Activated naive CD8-positive, alpha-beta T cell treated with anti-CD3 and anti-CD28 coated beads for 36 hours (primary cell): ENCODE results near the gene ARHGEF28. TPM values are rescaled to one million over a fixed set of nuclear protein-coding genes. Genes with fewer than 3 reads are reported as not detected.

Source experiments
- DNase-seq: peaks from one replicate; pipeline ENCODE4 v3.0.0; 2021
- H3K27ac Mint-ChIP-seq: one replicate; pipeline ENCODE4 v1.8.0; 2022; ENCODE audit warnings: mild to moderate bottlenecking, moderate library complexity, mixed read lengths
- H3K27me3 Mint-ChIP-seq: one replicate; pipeline ENCODE4 v1.8.0; 2022; ENCODE audit warnings: mild to moderate bottlenecking, mixed read lengths
- H3K36me3 Mint-ChIP-seq: one replicate; pipeline ENCODE4 v1.8.0; 2021; ENCODE audit warnings: mild to moderate bottlenecking, mixed read lengths
- H3K4me1 Mint-ChIP-seq: one replicate; pipeline ENCODE4 v1.8.0; 2021; ENCODE audit warnings: mixed read lengths
- H3K4me3 Mint-ChIP-seq: one replicate; pipeline ENCODE4 v1.8.0; 2022; ENCODE audit warnings: mild to moderate bottlenecking, moderate library complexity, mixed read lengths
- H3K9me3 Mint-ChIP-seq: one replicate; pipeline ENCODE4 v1.8.0; 2022; ENCODE audit warnings: mixed read lengths
- total RNA-seq, 2 experiments: library from RNA; stranded (reverse); gene quantifications; one replicate each; pipeline ENCODE4 v1.2.3, GENCODE V29; 2021

The ARHGEF28 gene
- total RNA-seq, 2 experiments from 2014 or later, result not detected

DNA sequence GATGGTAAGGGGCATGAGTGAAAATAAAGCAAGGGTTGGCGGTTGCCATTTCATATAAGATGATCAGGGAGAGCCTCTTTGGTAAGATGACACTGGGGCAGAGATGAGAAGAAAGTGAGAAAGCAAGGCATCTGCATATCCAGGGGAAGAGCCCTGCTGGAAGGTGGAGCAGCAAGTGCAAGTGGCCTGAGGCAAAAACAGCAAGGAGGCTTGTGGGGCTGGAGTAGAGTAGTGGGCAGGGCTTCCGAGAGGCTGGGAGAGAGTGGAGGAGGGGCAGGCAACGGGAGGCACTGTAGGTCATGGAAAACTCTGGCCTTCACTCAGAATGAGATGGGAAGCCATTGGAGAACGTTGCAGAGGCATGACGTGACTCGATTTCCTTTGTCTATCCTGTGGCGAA lies 199.2 kb downstream of the ARHGEF28 start:
- peaks cover 12% of the 10 kb centered on the region for H3K27me3 Mint-ChIP-seq
- H3K4me3 Mint-ChIP-seq, result no peak overlapping the region
- no peaks in the 10 kb centered on the region for H3K36me3 Mint-ChIP-seq
- no peak overlapping the region for H3K27ac Mint-ChIP-seq
- no peaks in the 10 kb centered on the region for H3K4me1 Mint-ChIP-seq
- H3K9me3 Mint-ChIP-seq, result no peaks in the 10 kb centered on the region
- no peak for DNase-seq

DNA sequence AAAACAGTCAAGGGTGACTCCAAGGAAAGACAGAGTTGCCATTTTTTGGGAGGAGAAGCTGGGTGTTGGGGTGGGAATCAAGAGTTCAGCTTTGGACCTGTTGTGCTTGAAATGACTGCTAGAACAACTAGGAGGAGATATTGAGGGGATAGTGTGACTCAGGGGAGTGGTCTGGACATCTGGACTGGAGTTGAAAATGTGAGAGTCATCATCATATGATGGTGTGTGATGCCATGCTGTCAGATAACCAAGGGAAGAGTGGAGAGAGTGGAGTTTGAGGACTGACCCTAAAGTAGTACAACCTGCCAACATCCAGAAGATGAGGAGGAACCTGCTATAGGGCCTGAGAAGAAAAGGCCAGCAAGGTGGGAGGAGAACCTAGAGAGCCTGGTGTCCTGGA lies 199.7 kb downstream of the ARHGEF28 start:
- Mint-ChIP-seq H3K27me3 (peaks cover 13% of the 10 kb centered on the region), H3K9me3 (no peaks in the 10 kb centered on the region), H3K4me1 (no peaks in the 10 kb centered on the region), H3K4me3 (no peak overlapping the region), H3K27ac (no peak overlapping the region), H3K36me3 (no peaks in the 10 kb centered on the region)
- no peak for DNase-seq

DNA sequence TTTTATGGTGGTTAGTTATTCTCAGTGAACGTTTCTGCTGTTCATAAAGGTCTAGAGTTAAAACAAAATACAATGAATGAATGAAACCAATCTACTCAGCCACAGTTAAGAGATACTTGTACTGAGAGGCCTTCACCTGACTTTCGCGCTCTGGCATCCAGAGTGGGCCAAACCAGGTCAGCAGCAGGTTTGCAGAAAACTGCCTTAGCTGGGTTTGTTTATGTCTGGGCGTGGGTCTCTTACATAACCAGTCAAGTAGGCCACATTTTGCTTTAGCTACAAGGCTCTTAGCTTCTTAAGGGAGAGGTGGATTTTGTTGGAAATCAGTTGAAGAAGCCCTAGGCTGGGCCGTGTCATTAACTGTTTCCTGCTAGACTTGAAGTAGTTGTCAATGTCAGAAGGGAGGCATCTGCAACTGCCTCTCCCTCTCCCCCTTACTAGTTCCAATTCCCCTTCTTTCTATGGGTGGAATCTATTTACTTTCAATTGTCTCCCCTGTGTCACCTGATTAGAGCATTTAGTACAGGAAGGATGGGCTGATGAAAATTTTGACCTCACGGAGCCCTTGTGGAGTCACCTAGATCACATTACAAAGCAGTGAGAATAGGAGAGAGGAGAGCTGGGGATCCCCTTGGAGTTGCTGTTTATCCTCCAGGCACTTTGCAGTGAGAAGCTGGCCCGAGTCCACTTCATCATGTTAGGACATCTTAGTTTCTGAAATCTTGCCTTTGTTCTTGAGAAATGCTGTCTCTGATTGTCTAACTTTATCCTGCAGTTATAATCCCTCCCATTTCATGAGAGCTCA lies 200.5 kb downstream of the ARHGEF28 start:
- Mint-ChIP-seq H3K27me3 (peaks cover 13% of the 10 kb centered on the region), H3K36me3 (no peaks in the 10 kb centered on the region), H3K4me1 (no peaks in the 10 kb centered on the region), H3K9me3 (no peaks in the 10 kb centered on the region), H3K4me3 (no peak overlapping the region), H3K27ac (no peak overlapping the region)
- DNase-seq, result no peak

DNA sequence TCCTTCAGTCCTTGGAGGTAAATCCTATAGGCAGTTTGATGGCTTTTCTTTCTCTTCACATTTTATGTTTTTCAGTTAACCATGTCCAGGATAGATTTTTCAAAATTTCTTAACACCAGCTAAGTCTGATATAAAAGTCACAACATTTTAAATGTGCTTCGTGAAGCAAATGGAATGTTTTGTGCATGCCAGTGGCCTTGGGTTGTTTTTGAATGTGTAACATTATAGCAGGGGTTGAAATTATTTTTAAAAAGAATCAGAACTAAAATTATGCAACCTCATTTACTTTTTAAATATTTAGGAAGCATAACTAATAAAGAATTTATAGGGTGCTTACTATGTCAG lies 201.1 kb downstream of the ARHGEF28 start:
- no peak overlapping the region for H3K4me3 Mint-ChIP-seq
- H3K4me1 Mint-ChIP-seq, result no peaks in the 10 kb centered on the region
- H3K27me3 Mint-ChIP-seq, result peaks cover 13% of the 10 kb centered on the region
- H3K9me3 Mint-ChIP-seq, result no peaks in the 10 kb centered on the region
- H3K36me3 Mint-ChIP-seq, result no peaks in the 10 kb centered on the region
- no peak overlapping the region for H3K27ac Mint-ChIP-seq
- DNase-seq, result no peak

DNA sequence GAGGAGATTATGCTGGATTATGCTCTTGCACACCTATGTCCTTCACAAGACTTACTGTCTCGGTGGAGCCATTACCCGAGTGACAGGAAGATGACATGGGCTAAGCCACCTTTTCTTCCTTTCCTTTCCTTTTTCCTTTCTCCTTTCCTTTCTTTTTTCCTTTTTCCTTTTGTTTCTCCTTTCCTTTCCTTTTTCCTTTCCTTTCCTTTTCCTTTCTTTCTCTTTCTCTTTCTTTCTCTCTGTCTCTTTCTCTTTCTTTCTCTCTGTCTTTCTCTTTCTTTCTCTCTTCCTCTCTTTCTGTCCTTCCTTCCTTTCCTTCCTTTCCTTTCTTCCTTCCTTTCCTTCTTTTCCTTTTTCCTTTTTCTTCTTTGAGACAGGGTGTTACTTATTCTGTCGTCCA lies 202.5 kb downstream of the ARHGEF28 start:
- Mint-ChIP-seq H3K27ac (no peak overlapping the region), H3K4me3 (no peak overlapping the region), H3K4me1 (no peaks in the 10 kb centered on the region), H3K27me3 (peaks cover 13% of the 10 kb centered on the region), H3K36me3 (no peaks in the 10 kb centered on the region), H3K9me3 (no peaks in the 10 kb centered on the region)
- no peak for DNase-seq

DNA sequence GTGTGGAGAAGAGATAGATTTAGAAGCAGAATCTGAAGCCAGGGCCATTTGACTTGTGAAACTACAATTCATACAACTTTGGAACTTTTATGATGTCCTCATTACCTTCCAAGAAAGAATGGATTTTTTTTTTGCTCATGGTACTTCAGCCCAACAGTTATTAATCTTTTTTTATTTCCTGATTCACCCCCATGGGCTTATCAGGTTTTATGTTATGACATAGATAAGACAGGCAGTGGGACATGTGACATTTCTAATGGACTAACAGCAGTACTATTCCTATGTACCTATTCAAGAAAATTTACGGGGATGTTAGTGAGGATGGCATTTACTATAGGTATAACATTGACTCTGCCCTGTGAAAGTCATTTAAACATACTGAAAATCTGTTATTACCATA lies 204.7 kb downstream of the ARHGEF28 start:
- DNase-seq, result no peak
- Mint-ChIP-seq H3K27ac (no peak overlapping the region), H3K4me1 (no peaks in the 10 kb centered on the region), H3K9me3 (no peaks in the 10 kb centered on the region), H3K4me3 (no peak overlapping the region), H3K36me3 (no peaks in the 10 kb centered on the region), H3K27me3 (peaks cover 17% of the 10 kb centered on the region)

DNA sequence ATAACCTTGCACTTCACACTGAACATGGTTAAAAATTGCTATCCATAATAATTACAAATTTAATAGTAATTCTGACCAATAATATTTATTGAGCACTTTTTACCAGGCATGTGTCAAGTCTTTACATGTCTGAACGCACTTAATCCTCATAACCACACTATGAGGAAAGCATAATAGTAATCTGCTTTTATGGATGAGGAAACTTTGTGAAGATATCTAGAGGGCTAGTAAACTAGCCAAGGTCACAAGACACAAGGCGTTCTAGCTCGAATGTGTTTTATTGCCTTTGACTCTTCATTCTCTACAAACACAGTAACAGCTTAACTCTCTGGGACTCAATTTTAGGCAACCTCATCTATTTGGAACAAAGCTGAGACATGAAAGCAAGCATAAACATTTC lies 205.1 kb downstream of the ARHGEF28 start:
- no peak overlapping the region for H3K4me3 Mint-ChIP-seq
- no peaks in the 10 kb centered on the region for H3K4me1 Mint-ChIP-seq
- no peak overlapping the region for H3K27ac Mint-ChIP-seq
- DNase-seq, result no peak
- H3K36me3 Mint-ChIP-seq, result no peaks in the 10 kb centered on the region
- no peaks in the 10 kb centered on the region for H3K9me3 Mint-ChIP-seq
- H3K27me3 Mint-ChIP-seq, result peaks cover 21% of the 10 kb centered on the region

DNA sequence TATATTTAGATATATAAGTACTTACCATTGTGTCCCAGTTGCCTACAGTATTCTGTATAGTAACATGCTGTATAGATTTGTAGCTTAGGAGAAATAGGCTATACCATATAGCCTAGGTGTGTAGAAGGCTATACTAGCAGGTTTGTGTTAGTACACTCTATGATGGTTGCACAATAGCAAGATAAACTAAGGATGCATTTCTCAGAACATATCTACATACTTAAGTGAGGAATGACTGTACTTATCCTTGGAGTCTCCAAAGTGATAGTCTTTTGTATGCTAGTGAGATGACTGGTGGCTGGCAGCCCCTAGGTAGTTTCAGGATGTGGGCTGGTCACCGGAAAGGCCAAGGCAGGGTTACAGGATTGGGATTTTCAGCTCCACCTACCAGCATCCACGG lies 208.7 kb downstream of the ARHGEF28 start:
- Mint-ChIP-seq H3K4me3 (no peak overlapping the region), H3K27me3 (peaks cover 35% of the 10 kb centered on the region), H3K36me3 (no peaks in the 10 kb centered on the region), H3K4me1 (no peaks in the 10 kb centered on the region), H3K27ac (no peak overlapping the region), H3K9me3 (no peaks in the 10 kb centered on the region)
- no peak for DNase-seq

DNA sequence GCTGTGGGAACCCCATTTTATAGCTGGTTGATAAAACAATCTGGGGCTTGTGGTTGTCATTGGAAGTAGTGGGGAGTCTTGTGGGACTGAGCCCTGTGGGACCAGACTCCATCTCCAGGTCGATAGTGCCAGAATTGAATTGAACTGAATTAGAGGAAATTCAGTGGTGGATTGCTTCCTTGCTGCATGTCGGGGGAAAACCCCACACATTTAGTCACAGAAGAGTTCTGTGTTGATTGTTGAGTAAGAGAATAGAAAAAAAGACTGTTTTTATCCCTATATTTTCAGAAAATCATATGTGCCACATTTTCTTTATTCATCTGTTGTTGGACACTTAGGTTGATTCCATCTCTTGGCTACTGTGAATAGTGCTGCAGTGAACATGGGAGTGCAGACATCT lies 209.7 kb downstream of the ARHGEF28 start:
- DNase-seq, result no peak
- Mint-ChIP-seq H3K36me3 (no peaks in the 10 kb centered on the region), H3K4me3 (no peak overlapping the region), H3K9me3 (no peaks in the 10 kb centered on the region), H3K4me1 (no peaks in the 10 kb centered on the region), H3K27me3 (peaks cover 30% of the 10 kb centered on the region), H3K27ac (no peak overlapping the region)

DNA sequence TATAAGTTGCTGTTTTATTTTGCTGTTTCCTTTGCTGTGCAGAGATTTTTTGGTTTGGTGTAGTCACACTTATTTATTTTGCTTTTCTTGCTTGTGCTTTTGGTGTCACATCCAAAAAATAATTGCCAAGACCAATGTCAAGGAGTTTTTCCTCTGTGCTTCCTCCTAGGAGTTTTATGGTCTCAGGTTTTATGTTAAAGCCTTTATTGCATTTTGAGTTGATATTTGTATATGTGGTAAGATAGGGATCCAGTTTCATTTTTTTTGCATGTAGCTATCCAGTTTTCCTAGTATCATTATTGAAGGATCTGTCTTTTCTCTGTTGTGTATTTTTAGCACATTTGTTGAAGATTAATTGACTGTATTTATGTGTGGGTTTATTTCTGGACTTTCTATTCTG lies 210.6 kb downstream of the ARHGEF28 start:
- Mint-ChIP-seq H3K9me3 (no peaks in the 10 kb centered on the region), H3K27me3 (peaks cover 30% of the 10 kb centered on the region), H3K27ac (no peak overlapping the region), H3K4me3 (no peak overlapping the region), H3K4me1 (no peaks in the 10 kb centered on the region), H3K36me3 (no peaks in the 10 kb centered on the region)
- DNase-seq, result no peak

DNA sequence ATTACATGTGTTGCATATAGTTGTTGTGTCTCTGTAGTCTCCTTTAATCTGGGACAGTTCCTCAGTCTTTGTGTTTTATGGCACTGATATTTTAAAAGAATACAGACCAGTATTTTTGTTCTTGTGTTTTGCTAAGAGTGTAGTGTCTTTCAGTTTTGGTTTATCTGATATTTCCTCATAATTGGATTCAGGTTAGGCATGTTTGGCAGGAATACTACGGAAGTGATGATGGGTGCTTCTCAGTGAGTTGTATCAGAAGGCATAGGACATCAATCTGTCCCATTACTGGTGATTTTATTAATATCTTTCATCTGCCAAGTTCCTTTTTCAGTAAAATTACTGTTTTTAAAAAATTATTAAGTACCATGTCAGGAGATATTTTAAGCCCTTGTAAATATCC lies 212.9 kb downstream of the ARHGEF28 start:
- no peaks in the 10 kb centered on the region for H3K9me3 Mint-ChIP-seq
- DNase-seq, result no peak
- no peak overlapping the region for H3K27ac Mint-ChIP-seq
- no peaks in the 10 kb centered on the region for H3K4me1 Mint-ChIP-seq
- H3K27me3 Mint-ChIP-seq, result peaks cover 38% of the 10 kb centered on the region
- H3K36me3 Mint-ChIP-seq, result no peaks in the 10 kb centered on the region
- H3K4me3 Mint-ChIP-seq, result no peak overlapping the region

DNA sequence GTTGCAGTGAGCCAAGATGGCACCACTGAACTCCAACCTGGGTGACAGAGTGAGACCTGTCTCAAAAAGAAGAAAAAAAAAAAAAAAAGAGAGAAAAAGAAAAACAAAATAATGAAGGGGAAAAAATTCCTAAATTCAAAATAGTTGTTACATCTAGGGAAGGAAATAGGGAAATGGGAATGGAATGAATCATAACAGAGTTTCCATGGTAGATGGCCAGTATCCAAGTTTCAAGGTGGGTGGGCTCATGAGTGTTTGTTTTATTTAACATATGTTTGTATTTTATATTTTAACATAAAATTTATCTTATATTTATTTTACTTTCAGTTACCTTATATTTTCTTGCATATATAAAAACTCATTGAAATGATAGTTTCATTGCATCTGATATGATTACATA lies 215.6 kb downstream of the ARHGEF28 start:
- no peaks in the 10 kb centered on the region for H3K4me1 Mint-ChIP-seq
- H3K4me3 Mint-ChIP-seq, result no peak overlapping the region
- H3K27me3 Mint-ChIP-seq, result peaks cover 32% of the 10 kb centered on the region
- DNase-seq, result no peak
- H3K9me3 Mint-ChIP-seq, result no peaks in the 10 kb centered on the region
- H3K27ac Mint-ChIP-seq, result no peak overlapping the region
- no peaks in the 10 kb centered on the region for H3K36me3 Mint-ChIP-seq

DNA sequence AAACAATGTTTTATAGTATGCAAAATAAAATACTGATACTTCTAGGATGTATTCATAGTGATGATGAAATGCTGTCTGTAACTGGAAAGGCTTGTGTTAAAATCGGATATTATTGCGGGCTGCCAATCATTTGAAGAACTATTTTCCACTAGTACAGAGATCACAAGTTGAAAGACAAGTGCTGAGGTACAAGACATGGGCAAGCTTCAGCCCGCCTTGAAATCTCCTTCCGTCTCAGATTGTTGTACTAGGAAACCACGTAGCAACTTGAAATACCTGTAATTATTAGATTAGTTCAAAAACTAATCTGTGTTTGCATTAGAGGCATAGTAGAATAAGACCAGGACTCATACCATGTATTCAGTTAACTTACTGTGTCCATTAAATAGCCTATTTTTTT lies 218.2 kb downstream of the ARHGEF28 start:
- Mint-ChIP-seq H3K27ac (no peak overlapping the region), H3K36me3 (no peaks in the 10 kb centered on the region), H3K27me3 (peaks cover 21% of the 10 kb centered on the region), H3K4me3 (no peak overlapping the region), H3K9me3 (no peaks in the 10 kb centered on the region), H3K4me1 (no peaks in the 10 kb centered on the region)
- no peak for DNase-seq

DNA sequence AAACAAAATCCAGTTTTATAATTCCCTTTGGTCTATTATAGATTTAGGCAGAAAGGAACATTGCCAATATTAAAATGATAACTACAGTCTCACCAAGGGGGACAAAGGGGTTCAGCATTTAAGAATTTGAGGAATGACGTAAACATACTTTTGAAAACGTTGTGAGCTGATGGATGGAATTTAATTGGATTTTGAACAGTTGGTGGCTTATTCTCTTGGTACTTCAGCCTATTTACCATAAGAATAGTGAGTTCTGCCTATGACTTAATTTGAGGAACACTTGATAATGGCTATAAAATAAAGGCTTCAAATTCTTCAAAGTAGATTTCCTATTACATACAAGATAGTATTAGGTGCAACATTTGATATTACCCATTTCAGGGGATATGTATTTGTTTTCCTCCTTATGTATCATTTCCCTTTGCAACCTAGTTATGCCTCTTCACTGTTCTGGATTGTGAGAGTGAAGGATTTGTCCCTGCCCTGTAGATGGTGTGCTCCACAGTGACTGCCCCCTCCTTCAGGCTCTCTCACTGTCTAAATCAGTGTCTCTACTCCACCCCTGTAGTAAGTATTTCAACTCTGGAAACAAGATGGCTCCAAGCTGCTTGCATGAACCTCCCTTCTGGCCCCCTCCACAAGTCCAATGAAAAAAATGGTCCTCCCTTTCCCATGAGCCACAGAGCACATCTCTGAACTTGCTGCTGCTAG lies 225.6 kb downstream of the ARHGEF28 start:
- Mint-ChIP-seq H3K4me3 (no peak overlapping the region), H3K9me3 (no peaks in the 10 kb centered on the region), H3K4me1 (no peaks in the 10 kb centered on the region), H3K27ac (no peak overlapping the region), H3K36me3 (no peaks in the 10 kb centered on the region), H3K27me3 (peaks cover 9% of the 10 kb centered on the region)
- no peak for DNase-seq

DNA sequence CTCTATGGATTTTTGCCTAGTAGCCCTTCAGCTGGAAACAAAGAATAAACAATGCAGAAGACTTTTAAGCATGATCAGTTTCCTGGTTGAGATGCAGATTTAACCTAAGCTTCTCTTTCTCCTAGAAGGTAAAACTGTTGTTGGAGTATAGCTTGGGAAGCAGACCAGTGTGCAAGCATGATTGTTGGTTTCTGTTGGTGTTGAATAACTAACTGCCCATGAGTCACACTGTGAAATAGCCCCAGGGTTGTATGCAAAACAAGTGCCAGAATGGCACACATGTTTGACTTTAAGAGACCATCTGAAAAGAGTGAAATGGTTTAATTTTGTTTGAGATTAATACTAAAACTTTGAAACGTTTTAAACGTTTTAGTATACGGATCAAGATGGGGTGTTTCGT lies 227.1 kb downstream of the ARHGEF28 start:
- Mint-ChIP-seq H3K36me3 (no peaks in the 10 kb centered on the region), H3K27me3 (peaks cover 9% of the 10 kb centered on the region), H3K4me1 (no peaks in the 10 kb centered on the region), H3K4me3 (no peak overlapping the region), H3K9me3 (no peaks in the 10 kb centered on the region), H3K27ac (no peak overlapping the region)
- DNase-seq, result no peak

DNA sequence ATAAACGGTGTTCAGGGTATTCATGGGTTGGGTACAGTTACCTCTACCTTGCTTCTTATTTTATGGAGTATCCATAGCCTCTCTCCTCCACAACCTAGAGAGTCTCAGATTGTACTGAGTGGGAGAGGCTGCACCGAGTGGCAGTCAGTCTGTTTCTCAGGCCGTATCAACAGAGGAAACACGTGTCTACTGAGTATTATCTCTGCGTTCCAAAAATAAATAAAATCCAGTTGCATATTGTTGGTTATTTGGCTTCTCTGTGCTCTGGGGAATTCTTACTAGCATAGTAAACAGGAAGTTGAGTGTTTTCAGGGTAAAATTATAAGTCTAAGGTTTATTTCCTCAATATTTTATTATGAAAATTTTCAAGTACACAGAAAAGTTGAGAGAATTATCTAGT lies 231.0 kb downstream of the ARHGEF28 start:
- H3K4me3 Mint-ChIP-seq, result no peak overlapping the region
- peaks cover 15% of the 10 kb centered on the region for H3K27me3 Mint-ChIP-seq
- no peak for DNase-seq
- H3K4me1 Mint-ChIP-seq, result no peaks in the 10 kb centered on the region
- no peaks in the 10 kb centered on the region for H3K9me3 Mint-ChIP-seq
- H3K27ac Mint-ChIP-seq, result no peak overlapping the region
- no peaks in the 10 kb centered on the region for H3K36me3 Mint-ChIP-seq
